Medulla oblongata (tissue), 1 donor: ENCODE results near the gene MTA1.
A peak's percentile ranks its signal among the peaks of the same experiment; 100 is the strongest.

Experiments used
- DNase-seq: peaks from one replicate; pipeline ENCODE4 v3.0.0-alpha.2; 2015; ENCODE audit errors: extremely low spot score

MTA1 gene

DNA sequence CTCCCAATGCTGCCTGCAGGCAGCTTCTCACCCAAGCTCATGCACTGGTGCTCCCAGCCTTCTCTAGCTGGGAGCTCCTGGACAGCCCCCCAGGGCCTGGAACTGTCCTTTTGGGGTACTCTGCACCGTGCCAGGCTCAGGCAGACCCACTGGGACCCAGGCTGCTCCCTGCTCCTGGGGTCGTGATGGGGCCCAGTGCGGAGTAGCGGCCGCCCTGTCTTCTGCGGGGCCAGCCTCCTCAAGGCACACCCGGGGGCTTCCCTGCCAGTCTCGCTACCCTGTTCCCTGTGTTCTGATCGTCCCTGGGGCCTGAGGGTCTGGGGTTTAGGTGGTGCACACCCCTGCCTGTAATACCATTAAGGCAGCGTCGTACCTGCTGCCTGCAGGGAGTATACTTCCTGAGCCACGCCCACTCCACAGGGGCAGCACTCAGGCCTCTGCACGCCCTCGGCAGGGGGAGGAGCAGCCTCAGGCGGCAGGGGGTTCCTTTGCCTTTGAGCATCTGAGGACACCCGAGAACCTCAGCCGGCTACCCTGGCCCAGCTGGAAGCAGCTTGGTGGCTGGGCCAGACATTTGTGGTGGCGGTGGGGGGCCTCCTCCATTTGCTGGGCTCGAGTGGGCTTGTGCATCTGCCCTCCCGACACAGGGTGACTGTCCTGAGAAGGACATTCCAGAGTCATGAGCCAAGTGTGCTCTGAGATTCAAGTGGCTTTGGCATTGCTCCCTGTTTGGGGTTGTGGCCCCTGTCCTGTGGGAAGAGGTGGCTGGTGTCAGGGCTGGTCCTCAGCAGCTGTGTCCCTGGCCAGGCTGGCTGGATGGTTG lies 45.8 kb downstream of the MTA1 start:
- no peak for DNase-seq

DNA sequence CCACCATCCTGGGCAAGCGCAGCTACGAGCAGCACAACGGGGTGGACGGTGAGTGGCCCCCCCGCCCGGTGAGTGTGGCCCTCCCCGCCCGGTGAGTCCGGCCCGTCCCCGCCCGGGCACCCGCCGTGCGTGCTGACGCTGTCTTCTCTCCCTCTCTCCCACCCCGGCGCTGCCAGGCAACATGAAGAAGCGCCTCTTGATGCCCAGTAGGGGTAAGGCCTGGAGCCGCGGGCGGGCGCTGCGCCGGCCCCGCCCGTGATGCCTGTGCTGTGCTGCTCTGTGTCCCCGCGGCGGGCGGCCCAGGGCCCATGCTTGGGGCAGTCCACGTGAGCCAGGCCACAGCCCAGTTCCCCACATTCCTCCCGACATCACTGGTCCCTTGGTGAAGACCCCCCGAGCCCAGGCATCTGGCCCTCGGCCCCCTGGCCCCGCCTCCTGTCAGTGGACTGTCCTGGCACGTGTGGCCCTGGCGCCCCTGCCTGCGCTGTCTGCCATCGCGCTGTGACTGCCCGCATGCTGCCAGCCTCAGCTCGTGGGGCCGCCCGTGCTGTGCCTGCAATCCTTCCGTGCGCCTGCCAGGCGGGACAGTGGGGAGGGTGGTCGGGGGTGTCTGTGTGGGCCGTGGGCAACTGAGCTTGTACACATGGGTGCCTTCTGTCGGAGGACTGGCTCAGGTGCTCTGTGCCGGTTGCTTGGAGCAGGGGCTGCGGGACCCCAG lies 47.1 kb downstream of the MTA1 start:
- no peak for DNase-seq

DNA sequence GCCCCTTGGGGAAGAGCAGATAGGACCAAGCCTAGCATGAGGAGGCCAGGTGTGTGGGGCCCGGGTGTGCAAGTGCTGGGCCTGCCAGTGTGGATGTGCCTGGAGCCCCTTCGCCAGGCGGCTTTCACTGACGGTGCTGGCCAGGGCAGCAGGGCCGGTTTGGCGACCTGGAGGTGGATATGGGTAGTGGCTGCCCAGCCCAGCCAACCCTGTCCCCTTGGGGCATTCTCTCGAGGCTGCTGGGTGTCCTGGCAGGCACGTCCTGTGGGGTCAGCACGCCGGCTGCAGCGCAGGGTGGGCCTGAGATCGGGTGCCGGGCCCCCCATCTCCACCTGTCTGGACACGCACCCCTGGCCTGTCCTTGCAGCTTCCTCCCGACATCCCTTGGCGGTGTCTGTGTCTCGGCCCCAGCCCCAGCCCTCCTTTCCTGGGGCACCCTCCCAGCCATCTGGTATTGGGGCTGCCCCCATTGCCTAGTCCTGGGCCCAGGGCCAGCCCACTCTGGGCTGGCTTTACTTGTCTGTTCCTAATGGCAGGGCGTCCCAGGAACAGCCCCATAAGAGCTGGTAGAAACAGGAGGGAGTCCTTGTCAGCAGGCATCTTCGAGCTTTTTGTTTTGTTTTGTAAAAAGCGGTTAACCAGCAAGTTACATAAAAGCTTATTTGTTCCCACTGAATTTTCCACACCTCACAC lies 47.8 kb downstream of the MTA1 start:
- no peak for DNase-seq

DNA sequence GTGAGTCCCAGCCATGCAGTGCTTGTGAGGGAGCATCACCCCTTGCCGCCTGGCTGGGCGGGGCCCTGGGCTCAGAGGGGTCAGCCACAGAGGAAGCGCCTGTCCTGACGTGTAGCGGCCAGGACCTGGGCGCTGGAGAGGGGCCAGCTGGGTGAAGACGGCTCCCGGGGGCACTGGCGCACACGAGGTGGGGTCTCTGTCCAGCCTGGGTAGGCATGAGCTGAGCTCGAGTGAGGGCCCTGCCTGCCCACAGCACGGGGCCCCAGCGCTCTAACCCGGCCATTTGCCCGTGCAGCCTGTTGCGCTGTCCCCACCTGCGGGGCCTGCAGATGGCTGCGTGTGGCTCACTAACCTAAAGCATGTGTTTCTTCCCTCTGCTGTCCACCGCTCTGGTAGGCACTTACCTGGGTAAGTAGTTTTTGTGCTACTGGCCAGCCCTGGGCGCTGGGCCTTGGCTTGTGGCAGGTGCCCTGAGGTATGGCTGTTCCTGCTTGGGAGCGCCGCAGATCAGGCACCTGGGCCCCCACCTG lies 48.4 kb downstream of the MTA1 start:
- DNase-seq = no peak

DNA sequence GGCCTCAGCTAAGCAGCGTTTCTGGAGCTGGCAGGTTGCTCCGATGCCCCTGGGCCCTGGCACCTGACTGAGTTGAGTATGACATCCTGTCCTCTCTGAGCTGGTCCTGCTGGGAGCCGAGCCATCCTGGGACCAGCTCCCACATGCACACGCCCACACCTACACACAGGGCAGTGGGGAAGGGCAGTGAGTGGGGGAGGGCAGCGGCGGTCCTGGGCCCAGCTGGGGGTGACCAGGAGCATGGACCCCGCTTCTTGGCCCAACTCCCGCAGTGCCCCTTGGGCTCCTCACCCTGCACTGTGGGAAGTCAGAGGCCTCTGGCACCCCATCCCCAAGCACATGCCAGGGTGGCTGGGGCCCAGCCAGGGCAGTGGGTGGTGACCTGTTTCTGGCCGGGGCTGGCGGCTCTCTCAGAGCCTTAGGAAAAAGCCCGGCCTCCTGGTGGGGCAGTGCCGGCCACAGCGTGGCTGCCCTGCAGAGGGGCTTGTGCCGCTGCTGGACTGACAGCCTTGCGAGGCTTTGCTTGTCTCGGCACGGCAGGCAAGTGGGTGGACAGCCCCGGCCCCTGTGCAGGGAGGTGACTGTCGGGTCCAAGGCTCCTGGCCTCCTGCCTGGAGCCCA lies 49.1 kb downstream of the MTA1 start:
- DNase-seq = peak; percentile 52

DNA sequence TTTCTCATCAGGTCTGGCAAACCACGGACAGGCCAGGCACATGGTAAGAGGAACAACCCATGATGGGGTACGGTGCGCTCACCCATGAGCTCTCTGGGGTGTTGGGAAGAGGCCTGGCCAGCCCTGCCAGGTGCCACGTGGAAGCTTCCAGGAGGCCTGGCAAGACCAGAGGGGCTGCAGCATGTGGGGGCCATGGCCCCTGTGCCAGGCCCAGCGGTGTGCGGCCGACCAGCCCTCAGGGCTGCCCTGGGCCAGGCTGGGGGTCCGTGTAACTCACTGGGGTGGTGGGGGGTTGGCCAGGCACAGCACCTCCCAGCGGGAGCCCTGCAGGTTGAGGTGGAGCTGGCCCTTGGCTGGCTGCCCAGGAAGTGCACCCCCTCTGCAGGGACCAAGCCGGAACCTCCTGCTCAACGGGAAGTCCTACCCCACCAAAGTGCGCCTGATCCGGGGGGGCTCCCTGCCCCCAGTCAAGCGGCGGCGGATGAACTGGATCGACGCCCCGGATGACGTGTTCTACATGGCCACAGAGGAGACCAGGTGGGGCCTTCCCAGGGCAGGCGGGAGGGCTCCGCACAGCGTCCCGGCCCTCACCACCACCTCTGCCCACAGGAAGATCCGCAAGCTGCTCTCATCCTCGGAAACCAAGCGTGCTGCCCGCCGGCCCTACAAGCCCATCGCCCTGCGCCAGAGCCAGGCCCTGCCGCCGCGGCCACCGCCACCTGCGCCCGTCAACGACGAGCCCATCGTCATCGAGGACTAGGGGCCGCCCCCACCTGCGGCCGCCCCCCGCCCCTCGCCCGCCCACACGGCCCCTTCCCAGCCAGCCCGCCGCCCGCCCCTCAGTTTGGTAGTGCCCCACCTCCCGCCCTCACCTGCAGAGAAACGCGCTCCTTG lies 50.1 kb downstream of the MTA1 start:
- no peak for DNase-seq

DNA sequence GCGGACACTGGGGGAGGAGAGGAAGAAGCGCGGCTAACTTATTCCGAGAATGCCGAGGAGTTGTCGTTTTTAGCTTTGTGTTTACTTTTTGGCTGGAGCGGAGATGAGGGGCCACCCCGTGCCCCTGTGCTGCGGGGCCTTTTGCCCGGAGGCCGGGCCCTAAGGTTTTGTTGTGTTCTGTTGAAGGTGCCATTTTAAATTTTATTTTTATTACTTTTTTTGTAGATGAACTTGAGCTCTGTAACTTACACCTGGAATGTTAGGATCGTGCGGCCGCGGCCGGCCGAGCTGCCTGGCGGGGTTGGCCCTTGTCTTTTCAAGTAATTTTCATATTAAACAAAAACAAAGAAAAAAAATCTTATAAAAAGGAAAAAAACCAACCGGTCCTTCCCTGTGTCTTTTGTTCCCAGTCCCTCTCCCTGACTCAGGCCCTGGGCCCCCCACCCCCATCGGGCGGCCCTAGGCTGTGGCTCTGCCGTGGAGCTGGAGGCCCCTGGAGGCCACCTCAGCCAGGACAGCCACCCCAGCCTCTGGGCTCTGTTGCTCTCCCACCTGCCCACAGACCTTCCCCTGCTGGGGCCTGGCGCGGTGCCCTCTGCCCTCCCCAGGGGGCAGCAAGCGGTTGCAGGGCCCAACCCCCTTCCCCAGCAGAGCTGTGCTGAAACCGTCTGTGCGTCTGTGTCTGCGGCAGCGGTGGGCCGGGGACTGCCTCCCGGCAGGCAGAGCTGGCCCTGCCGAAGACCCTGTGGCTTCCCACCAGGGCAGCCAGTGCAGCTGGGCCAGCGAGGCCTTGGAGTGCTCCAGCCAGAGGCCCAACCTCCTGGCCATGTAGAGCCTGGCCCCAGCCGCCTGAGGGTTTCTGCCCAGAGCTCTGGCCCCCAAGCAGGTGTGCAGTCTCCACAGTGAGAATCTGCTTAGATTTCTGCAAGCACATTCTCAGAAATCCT lies 51.0 kb downstream of the MTA1 start:
- DNase-seq = no peak

DNA sequence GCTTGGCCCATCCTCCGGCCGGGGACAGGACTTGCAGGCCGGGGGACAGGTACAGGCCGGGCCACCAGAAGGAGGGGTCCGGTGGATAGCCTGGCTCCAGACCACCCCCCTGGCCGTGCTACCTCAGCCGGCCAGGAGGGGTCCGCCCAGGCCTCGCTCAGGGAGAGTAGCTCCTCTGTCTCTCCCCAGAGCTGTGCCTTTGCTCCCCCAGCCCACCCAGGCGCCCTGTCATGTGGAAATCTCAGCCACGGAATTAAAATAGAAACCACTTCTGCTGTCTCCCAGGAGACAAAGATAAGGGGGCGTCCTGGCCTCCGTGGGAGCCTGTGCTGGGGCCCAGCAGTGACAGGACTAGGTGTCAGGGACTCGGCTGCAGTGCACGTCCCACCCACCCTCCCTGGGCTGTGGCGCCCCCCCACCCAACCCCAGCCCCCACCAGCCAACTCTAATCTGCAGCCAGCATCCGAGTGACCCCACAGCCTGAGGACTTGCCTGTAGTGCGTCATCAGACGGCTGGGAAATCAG lies 51.7 kb downstream of the MTA1 start:
- no peak for DNase-seq

DNA sequence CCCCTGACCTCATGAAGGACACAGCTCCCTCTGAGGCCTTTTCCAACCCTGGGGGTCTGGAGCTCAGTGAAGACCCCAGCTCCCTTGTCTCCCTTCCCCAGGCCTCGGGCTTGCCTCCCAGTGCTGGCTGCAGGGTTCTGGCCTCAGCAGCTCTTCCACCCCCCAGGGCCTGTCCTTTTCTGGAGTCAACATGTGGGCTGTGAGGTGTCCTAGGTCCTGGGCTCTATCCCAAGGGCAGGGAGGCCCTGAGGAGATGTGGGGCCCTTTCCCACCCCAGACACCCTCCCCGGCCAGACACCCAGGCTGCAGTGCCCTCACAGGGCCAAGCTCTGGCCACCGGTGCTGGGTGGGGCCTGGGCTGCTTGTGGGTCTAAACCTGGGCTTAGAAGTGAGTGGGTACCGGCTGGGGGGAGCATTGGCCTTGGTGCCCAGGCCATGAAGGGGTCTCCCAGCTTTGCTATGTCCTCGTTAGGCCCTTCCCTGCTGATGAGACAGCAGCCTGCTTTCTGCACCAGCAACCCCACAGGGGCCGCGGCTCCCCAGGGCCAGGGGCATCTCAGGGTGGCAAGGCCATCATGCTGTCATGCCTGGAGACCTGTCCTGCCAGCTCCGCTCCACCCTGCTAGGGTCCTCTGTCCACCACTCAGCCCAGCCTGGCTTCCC lies 52.3 kb downstream of the MTA1 start:
- DNase-seq = no peak

DNA sequence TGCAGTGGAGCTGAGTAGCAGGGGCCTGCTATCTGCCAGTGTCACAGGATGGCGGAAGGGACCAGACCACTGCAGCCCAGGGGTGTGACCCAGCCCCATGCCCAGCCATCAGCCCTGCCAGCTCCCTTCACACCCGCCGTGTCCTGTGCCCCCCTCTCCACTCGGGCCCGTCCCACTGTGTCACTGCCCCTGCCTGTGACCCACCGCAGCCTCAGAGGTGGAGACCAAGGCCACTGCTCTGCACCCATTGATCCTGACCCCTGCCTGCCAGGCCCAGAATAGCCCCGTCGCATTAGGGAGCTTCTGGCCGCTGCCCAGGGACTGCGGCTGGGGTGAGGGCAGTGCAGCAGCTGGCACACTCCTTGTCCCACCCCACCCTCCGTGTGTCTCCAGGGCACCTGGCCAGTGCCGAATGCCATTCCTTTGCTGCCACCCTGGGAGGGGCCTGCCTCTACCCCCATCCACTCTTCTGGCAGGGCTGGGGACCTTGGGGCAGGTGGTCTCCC lies 52.9 kb downstream of the MTA1 start:
- no peak for DNase-seq

DNA sequence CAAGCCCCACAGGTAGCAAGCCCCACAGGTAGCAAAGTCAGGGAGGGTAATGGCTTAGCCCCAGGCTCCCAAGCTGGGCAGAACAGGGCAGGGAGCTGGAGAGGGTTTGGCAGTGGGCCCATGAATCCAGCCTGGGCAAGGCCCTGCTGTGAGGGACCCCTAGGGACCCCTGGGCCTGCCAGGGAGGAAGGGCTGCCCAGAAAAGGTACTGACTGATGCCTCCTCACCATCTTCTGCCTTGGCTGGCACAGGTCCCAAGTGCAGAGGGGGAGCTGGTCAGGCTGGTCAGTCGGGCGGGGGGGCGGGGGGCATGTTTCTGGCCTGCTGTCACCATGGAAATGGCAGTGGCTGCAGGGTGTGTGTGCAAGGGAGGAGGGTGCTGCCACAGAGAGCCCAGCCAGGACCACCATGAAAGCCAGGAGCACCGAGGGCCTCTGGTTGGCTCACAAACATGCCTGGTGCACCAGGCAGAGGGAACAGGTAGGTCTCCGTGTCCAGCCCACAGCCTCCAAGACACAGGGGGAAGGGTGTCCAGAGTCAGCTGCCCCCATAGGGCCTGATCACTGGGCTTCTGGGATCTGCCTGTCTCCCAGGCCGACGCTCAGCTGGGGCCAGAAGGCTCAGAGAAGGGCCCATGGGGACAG lies 53.5 kb downstream of the MTA1 start:
- DNase-seq = no peak

DNA sequence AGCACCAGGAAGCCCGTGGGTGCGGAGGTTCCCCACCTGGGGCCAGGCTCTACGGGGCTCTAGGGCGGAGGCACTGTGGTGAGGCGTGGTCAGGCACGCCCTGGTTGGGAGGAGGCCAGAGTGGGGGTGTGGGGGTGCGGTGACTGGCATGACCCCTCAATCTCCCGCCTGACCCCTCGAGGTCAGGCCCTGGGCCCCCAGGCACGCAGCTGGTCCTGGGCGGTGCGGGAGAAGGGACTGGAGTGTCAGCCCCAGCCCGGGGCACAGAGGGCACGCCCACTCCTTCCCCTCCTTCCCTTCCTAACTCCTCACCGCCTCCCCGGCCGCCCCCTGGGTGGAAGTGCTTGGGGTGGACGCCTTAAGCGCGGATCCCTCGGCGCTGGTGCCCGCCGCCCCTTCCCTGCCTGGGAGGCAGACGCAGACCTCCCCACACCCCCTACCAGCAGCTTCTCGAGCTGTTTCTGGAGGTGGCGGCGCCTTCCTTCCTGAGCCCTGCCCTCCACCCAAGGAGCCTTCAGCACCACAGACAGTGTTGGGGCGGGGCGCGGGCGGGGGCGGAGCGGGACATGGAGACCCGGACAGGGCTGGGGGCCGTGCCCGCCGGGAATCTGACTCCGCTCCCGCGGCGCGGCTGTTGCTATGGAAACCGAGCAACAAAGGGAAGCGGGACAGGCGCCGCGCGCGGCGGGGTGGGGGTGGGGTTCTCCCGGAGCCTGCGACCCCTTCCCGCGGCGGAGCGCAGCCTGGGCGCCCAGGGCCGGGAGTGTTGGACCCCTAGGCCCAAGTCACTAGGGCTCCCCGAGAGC lies 54.3 kb downstream of the MTA1 start:
- no peak for DNase-seq

DNA sequence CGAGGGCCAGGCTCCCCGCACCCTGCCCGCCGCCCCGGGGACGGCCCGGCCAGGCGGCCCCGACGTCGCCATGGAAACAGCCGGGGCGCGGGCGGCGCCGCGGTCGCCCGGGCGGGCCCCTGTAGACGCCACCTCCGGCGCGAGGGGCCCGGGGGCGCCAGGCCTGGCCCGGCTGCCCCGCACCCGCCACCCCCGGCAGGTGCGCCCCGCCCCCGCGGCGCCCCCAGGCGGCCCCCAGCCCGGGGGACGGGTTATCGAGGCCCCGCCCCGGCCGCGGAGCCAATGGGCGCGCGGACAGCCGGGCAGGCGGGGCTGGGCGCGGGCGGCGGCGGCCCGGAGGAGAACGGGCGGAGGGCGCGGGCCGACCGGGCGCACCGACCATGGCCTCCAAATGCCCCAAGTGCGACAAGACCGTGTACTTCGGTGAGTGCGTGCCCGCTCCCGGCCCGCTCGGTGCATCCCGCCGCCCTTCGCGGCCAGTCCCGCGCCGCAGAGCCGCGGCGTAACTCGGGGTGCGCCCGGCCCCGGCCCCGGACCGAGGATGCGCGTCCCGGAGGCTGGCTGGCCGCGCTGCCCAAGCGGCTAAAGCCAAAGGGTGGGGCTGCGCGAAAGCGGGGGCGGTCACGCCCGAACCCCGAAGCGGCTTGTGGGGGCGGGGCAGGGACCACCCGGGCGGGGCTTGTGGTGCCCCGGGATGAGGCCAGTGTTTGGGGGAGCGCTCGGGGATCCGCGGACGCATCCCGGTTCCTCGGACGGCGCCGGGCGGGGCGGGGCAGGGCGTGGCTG lies 55.0 kb downstream of the MTA1 start, which contains the start of gene CRIP2:
Gene CRIP2, plus strand, starts transcription at position 339 of the 786 bp plus-strand sequence. Its CDS starts 42 bp downstream, at position 381.
- DNase-seq = no peak

DNA sequence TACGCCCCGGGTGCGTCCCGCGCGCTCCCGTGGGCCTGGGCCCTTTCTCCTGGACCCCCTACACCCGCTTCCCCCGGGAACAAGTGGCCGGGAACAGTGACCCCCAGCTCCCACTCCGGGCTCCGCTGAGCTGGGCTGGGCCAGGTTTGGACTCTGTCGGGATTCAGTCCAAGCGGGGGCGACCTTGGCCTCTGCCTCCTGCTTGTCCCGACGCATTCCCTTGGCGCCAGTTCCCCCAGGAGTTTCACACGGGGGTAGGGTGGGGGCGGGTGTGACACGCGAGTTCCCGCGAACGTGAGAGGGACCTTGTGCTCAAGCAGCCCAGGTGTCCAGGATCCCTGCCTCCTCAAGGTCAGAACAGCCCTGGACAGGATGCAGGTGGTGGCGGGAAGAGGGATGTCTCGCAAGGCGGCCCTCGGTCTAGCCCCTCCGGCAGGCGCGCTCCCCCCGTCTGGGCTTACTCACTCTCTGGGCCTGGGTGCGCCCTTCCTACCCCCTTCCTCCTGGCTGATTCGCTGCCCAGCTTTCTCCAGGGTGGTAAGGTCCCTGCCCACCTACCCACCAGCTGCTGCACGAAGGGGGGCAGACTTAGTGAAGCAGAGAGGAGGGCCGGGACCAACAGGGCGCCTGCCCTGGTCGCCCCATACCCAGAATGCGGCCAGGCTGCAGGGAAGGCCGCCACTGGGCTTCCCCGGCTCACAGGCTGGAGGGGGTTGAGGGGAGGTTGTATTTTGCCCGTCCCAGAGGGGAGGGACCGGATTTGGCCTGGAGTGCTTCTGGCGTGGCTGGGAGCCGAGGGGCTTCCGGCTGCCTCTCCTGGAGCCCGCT lies 55.9 kb downstream of the MTA1 start:
- no peak for DNase-seq

DNA sequence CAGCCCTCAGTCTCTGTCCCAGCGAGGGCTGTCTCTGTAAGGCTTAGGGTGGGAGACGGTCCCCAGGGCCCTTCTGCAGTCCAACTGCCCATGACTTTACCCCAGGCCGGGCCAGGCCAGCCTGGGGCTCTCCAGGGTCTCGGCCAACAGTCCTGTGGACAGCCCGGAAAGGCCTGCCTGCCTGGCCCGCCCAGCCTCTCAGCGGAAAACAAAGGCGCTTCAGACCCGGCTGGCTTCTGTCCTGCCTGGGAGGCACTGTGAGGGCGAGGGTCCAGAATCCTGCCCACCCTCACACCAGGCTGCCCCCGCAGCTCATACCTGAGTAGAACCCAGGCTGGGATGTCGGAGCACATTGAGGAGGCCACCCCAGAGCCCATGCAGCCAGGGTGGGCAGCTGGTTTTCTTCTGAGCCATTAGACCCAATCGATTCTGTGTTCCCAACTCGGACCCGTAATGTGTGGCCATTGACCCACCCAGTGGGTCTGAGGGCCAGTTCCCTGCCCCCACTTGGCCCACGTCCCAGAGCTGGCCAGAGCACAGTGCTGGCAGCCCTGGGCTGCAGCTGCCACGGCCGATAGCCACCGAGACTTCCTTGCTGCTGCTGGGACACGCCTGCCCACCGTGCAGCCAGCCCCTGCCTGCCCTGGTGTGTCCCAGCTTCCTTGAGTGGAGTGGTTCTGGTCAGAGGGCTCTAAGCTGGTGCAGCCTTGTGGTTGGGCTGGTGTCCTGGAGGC lies 56.6 kb downstream of the MTA1 start:
- DNase-seq = peak; percentile 88
